Neutrophil (primary cell): ENCODE data around the gene OPTC.

ENCODE experiments used
- H3K27ac ChIP-seq: fragments of 200-600 bp; sonication (generic); 2 replicates; pipeline ENCODE4 v1.5.1; 2016; ENCODE audit warnings: mild to moderate bottlenecking, moderate library complexity
- H3K27me3 ChIP-seq: fragments of 200-600 bp; sonication (generic); 2 replicates; pipeline ENCODE4 v1.6.0; 2016; ENCODE audit warnings: mild to moderate bottlenecking
- H3K36me3 ChIP-seq: fragments of 200-600 bp; sonication (generic); 2 replicates; pipeline ENCODE4 v1.5.1; 2017
- H3K4me1 ChIP-seq, 2 experiments: fragments of 200-600 bp in 1 of 2; sonication (generic) in 1 of 2; 1 replicate in 1 of 2; 2 replicates in 1 of 2; pipeline versions ENCODE4 v1.5.1 to v1.6.1; 2013 to 2016; ENCODE audit warnings: low read depth in 1 of 2, low read length in 1 of 2, mild to moderate bottlenecking in 1 of 2, moderate library complexity in 1 of 2; ENCODE audit not compliant: control insufficient read depth in 1 of 2, insufficient read depth in 1 of 2
- H3K4me3 ChIP-seq, 2 experiments: fragments of 200-600 bp in 1 of 2; sonication (generic) in 1 of 2; 1 replicate in 1 of 2; 2 replicates in 1 of 2; pipeline ENCODE4 v1.5.1; 2013 to 2016; ENCODE audit warnings: low read depth in 1 of 2, low read length in 1 of 2, mild to moderate bottlenecking in 1 of 2, moderate library complexity in 1 of 2
- H3K9me3 ChIP-seq: fragments of 200-600 bp; sonication (generic); 2 replicates; pipeline ENCODE4 v1.5.1; 2016
- TF ChIP-seq, protein P1 (sequence below): fragments of 200-600 bp; sonication (generic); IDR thresholded peaks from 2 replicates; pipeline ENCODE4 v1.5.1; 2016; ENCODE audit warnings: antibody characterized with exemption

The OPTC gene

GRCh38 chr1:203455706-203456105, 38.2 kb upstream of the OPTC start:
- peaks cover 59% of the 10 kb centered on the region for H3K27me3 ChIP-seq
- no peak overlapping the region for H3K4me3 ChIP-seq
- no peaks in the 10 kb centered on the region for H3K36me3 ChIP-seq
- no peaks in the 10 kb centered on the region for H3K9me3 ChIP-seq
- no peaks in the 10 kb centered on the region for H3K4me1 ChIP-seq
- H3K27ac ChIP-seq: no peak overlapping the region
- TF ChIP-seq, protein P1, sequence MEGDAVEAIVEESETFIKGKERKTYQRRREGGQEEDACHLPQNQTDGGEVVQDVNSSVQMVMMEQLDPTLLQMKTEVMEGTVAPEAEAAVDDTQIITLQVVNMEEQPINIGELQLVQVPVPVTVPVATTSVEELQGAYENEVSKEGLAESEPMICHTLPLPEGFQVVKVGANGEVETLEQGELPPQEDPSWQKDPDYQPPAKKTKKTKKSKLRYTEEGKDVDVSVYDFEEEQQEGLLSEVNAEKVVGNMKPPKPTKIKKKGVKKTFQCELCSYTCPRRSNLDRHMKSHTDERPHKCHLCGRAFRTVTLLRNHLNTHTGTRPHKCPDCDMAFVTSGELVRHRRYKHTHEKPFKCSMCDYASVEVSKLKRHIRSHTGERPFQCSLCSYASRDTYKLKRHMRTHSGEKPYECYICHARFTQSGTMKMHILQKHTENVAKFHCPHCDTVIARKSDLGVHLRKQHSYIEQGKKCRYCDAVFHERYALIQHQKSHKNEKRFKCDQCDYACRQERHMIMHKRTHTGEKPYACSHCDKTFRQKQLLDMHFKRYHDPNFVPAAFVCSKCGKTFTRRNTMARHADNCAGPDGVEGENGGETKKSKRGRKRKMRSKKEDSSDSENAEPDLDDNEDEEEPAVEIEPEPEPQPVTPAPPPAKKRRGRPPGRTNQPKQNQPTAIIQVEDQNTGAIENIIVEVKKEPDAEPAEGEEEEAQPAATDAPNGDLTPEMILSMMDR: no peak

GRCh38 chr1:203456577-203456976, 37.4 kb upstream of the OPTC start:
- peaks cover 51% of the 10 kb centered on the region for H3K27me3 ChIP-seq
- H3K27ac ChIP-seq: no peak overlapping the region
- no peaks in the 10 kb centered on the region for H3K36me3 ChIP-seq
- H3K4me1 ChIP-seq: no peaks in the 10 kb centered on the region
- TF ChIP-seq, protein P1: no peak
- no peaks in the 10 kb centered on the region for H3K9me3 ChIP-seq
- no peak overlapping the region for H3K4me3 ChIP-seq

- Histone ChIP-seq H3K9me3 (no peaks in the 10 kb centered on the region), H3K27me3 (peaks cover 36% of the 10 kb centered on the region), H3K4me1 (no peaks in the 10 kb centered on the region), H3K27ac (no peak overlapping the region), H3K4me3 (no peak overlapping the region), H3K36me3 (no peaks in the 10 kb centered on the region)
- TF ChIP-seq, protein P1: no peak
Observed at GRCh38 chr1:203458078-203458477, 35.9 kb upstream of the OPTC start.

DNA sequence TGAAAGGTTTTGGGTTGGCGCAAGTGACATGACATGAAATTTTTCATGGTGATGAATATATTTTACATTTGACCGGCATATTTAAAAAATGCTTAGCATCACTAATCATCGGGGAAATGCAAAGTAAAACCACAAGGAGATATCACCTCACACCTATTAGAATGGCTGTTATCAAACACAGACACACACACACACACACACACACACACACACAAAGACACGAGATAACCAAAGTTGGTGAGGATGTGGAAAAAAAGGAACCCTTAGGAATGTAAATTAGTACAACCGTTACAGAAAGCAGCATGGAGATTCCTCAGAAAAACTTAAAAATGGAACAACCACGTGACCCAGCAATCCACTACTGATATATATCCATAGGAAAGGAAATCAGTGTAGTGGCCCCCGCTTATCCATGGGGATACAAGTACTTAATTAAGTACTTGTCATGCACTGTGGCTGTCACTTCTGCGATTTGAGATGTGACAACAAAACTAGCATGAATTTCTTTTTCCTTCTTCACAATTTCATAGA, 34.2 kb upstream of the OPTC start:
- TF ChIP-seq, protein P1: no peak
- Histone ChIP-seq H3K36me3 (no peaks in the 10 kb centered on the region), H3K4me3 (no peak overlapping the region), H3K9me3 (no peaks in the 10 kb centered on the region), H3K4me1 (no peaks in the 10 kb centered on the region), H3K27me3 (peaks cover 29% of the 10 kb centered on the region), H3K27ac (no peak overlapping the region)

DNA sequence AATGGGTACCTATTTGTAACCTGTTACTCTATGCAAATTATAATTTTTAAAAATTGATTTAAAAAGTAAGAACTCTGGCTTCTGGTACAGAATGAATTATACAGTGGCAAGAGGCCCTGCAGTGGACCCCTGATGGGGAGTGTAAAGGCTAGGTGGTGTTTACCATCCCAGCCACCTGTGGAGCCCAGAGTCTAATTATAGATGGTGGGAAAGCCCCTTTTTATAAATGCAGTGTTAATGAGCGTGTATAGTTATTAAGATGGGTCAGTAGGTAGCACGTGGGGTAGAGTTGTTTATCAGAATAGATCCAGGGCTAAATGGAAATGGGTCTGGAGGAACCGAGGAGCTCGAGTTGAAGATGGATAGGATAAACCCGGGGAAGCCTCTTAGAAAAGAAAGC, 32.2 kb upstream of the OPTC start:
- Histone ChIP-seq H3K27ac (no peak overlapping the region), H3K9me3 (no peaks in the 10 kb centered on the region), H3K4me1 (no peaks in the 10 kb centered on the region), H3K27me3 (peaks cover 28% of the 10 kb centered on the region), H3K4me3 (no peak overlapping the region), H3K36me3 (no peaks in the 10 kb centered on the region)
- TF ChIP-seq, protein P1: no peak

GRCh38 chr1:203462143-203462542, 31.8 kb upstream of the OPTC start:
- TF ChIP-seq, protein P1: no peak
- H3K9me3 ChIP-seq: no peaks in the 10 kb centered on the region
- H3K36me3 ChIP-seq: no peaks in the 10 kb centered on the region
- peaks cover 24% of the 10 kb centered on the region for H3K27me3 ChIP-seq
- no peak overlapping the region for H3K4me3 ChIP-seq
- no peak overlapping the region for H3K27ac ChIP-seq
- no peaks in the 10 kb centered on the region for H3K4me1 ChIP-seq
